Sigmoid colon (tissue), 7 donors: ENCODE results near the gene RPH3AL. TPM values are rescaled to one million over a fixed set of nuclear protein-coding genes. Genes with fewer than 3 reads are reported as not detected.
A peak's percentile ranks its signal among the peaks of the same experiment; 100 is the strongest.

Source experiments
- DNase-seq: peaks from one replicate; pipeline ENCODE4 v3.0.0-alpha.2; 2019
- H3K27ac ChIP-seq, 4 donors: fragments of 200-600 bp; sonication (generic); one replicate each; pipeline ENCODE4 v1.5.1; 2016 to 2019; ENCODE audit warnings: mild to moderate bottlenecking in 1 of 4
- H3K27me3 ChIP-seq, 3 donors: fragments of 200-600 bp; sonication (generic); one replicate each; pipeline ENCODE4 v1.5.1; 2019; ENCODE audit warnings: mild to moderate bottlenecking in 1 of 3
- H3K36me3 ChIP-seq, 4 donors: fragments of 200-600 bp; sonication (generic); one replicate each; pipeline ENCODE4 v1.5.1; 2016 to 2019
- H3K4me1 ChIP-seq, 4 donors: fragments of 200-600 bp; sonication (generic); one replicate each; pipeline ENCODE4 v1.5.1; 2017 to 2019
- H3K4me3 ChIP-seq, 4 donors: fragments of 200-600 bp; sonication (generic); one replicate each; pipeline ENCODE4 v1.5.1; 2017 to 2019; ENCODE audit warnings: mild to moderate bottlenecking in 2 of 4, moderate library complexity in 1 of 4
- H3K9me3 ChIP-seq, 4 donors: fragments of 200-600 bp in 3 of 4; sonication (generic) in 3 of 4; one replicate each; pipeline versions ENCODE4 v1.5.1 to v1.6.1; 2013 to 2019
- CTCF ChIP-seq, 4 experiments: fragments of 450-650 bp in 3 of 4; fragments of 200-600 bp in 1 of 4; IDR thresholded peaks; one replicate each; pipeline ENCODE4 v1.5.1; 2016 to 2019; ENCODE audit warnings: antibody characterized with exemption in 4 of 4, mild to moderate bottlenecking in 3 of 4, moderate library complexity in 2 of 4
- EP300 ChIP-seq, 4 donors: sonication (generic); formaldehyde crosslinking; IDR thresholded peaks; one replicate each; pipeline ENCODE4 v1.6.1; 2017; ENCODE audit warnings: antibody characterized with exemption in 4 of 4
- POLR2A ChIP-seq, 2 donors: fragments of 450-650 bp; IDR thresholded peaks; one replicate each; pipeline ENCODE4 v1.6.1; 2016; ENCODE audit warnings: antibody characterized with exemption in 2 of 2, mild to moderate bottlenecking in 2 of 2, moderate library complexity in 2 of 2
- POLR2AphosphoS5 ChIP-seq, 4 donors: sonication (generic); formaldehyde crosslinking; IDR thresholded peaks; one replicate each; pipeline ENCODE4 v1.6.1; 2017; ENCODE audit warnings: antibody characterized with exemption in 4 of 4
- WGBS, 2 donors: extraction: QIAGEN DNeasy Blood & Tissue Kit; methylation state at CpG; one replicate each; pipeline ENCODE4 v1.1.7; 2013; 5-methylcytosine and 5-hydroxymethylcytosine counted together
- intact Hi-C: fragments of 100-400 bp; cut with DNase I; formaldehyde crosslinking; loops from one replicate; pipeline ENCODE4 v1.15.1; 2023
- polyA plus RNA-seq, 3 donors: library from polyadenylated mRNA; stranded (reverse); fragments of 200-250 nt; gene quantifications; one replicate each; pipeline ENCODE4 v1.2.3, GENCODE V29; 2013
- total RNA-seq, 4 donors: library from RNA; depleted of rRNA; stranded (reverse); fragments of >200 nt; gene quantifications; one replicate each; pipeline ENCODE4 v1.1.0, GENCODE V29; 2016
- donor health status: healthy with polysubstance abuse.
- donor health status: Bipolar disorder and iron deficiency.
- donor health status: healthy.

RPH3AL gene
- total and polyA plus RNA-seq, 7 donors, result 1.8 to 23.1 (median 12.7) TPM

GRCh38 chr17:231966-232807 lies 120.4 kb downstream of the RPH3AL start:
- no peaks in the 10 kb centered on the region for H3K4me1 ChIP-seq
- no peaks in the 10 kb centered on the region for H3K9me3 ChIP-seq
- H3K36me3 ChIP-seq, result no peaks in the 10 kb centered on the region
- WGBS, 2 donors, result 82 to 90% methylated on average over 24 of the region's 24 CpGs
- peak overlapping the region in 1 of 4 donors; percentile 69 for H3K27ac ChIP-seq
- peak; percentile 48 for DNase-seq
- intact Hi-C loops, result no loop called here
- H3K4me3 ChIP-seq, result no peak overlapping the region
- no peaks in the 10 kb centered on the region for H3K27me3 ChIP-seq
- TF ChIP-seq POLR2A (IDR thresholded peaks at IDR 0.05) (no peak), CTCF (IDR thresholded peaks at IDR 0.05) (no peak), POLR2AphosphoS5 (IDR thresholded peaks at IDR 0.05) (no peak), EP300 (IDR thresholded peaks at IDR 0.05) (no peak)

- H3K36me3 ChIP-seq, result no peaks in the 10 kb centered on the region
- peak; percentile 42 for DNase-seq
- no peaks in the 10 kb centered on the region for H3K4me1 ChIP-seq
- TF ChIP-seq POLR2AphosphoS5 (IDR thresholded peaks at IDR 0.05), result no peak
- intact Hi-C loops, result no loop called here
- H3K27me3 ChIP-seq, result no peaks in the 10 kb centered on the region
- 84% methylated on average over 16 of the region's 16 CpGs for WGBS, 2 donors
- no peak overlapping the region for H3K27ac ChIP-seq
- H3K9me3 ChIP-seq, result no peaks in the 10 kb centered on the region
- no peak overlapping the region for H3K4me3 ChIP-seq
Measured at GRCh38 chr17:231191-231965, 121.2 kb downstream of the RPH3AL start.

GRCh38 chr17:230395-230770 lies 122.2 kb downstream of the RPH3AL start:
- no peaks in the 10 kb centered on the region for H3K27me3 ChIP-seq
- no peak overlapping the region for H3K27ac ChIP-seq
- intact Hi-C loops, result no loop called here
- H3K9me3 ChIP-seq, result no peaks in the 10 kb centered on the region
- peak; percentile 32 for DNase-seq
- no peaks in the 10 kb centered on the region for H3K36me3 ChIP-seq
- 90 to 91% methylated on average over 7 of the region's 7 CpGs for WGBS, 2 donors
- no peaks in the 10 kb centered on the region for H3K4me1 ChIP-seq
- TF ChIP-seq POLR2AphosphoS5 (IDR thresholded peaks at IDR 0.05) (no peak), POLR2A (IDR thresholded peaks at IDR 0.05) (no peak)
- H3K4me3 ChIP-seq, result no peak overlapping the region

GRCh38 chr17:229709-230394 lies 122.8 kb downstream of the RPH3AL start:
- TF ChIP-seq POLR2AphosphoS5 (IDR thresholded peaks at IDR 0.05), result no peak
- TF ChIP-seq EP300 (IDR thresholded peaks at IDR 0.05), result no peak
- TF ChIP-seq CTCF (IDR thresholded peaks at IDR 0.05), result no peak
- TF ChIP-seq POLR2A (IDR thresholded peaks at IDR 0.05), result no peak
- intact Hi-C loops, result no loop called here
- Histone ChIP-seq H3K4me3 (no peak overlapping the region), H3K27ac (peak overlapping the region in 1 of 4 donors; percentile 27), H3K9me3 (no peaks in the 10 kb centered on the region), H3K36me3 (no peaks in the 10 kb centered on the region), H3K27me3 (no peaks in the 10 kb centered on the region), H3K4me1 (no peaks in the 10 kb centered on the region)
- 89 to 94% methylated on average over 15 of the region's 15 CpGs for WGBS, 2 donors
- peak; percentile 53 for DNase-seq

- H3K4me3 ChIP-seq, result no peak overlapping the region
- peak; percentile 58 for DNase-seq
- peak overlapping the region in 1 of 4 donors; percentile 27 for H3K27ac ChIP-seq
- H3K4me1 ChIP-seq, result no peaks in the 10 kb centered on the region
- WGBS, 2 donors, result 79 to 91% methylated on average over 8 of the region's 8 CpGs
- TF ChIP-seq POLR2A (IDR thresholded peaks at IDR 0.05), result no peak
- TF ChIP-seq CTCF (IDR thresholded peaks at IDR 0.05), result no peak
- no peak for TF ChIP-seq EP300 (IDR thresholded peaks at IDR 0.05)
- TF ChIP-seq POLR2AphosphoS5 (IDR thresholded peaks at IDR 0.05), result no peak
- no peaks in the 10 kb centered on the region for H3K27me3 ChIP-seq
- H3K9me3 ChIP-seq, result no peaks in the 10 kb centered on the region
- intact Hi-C loops, result no loop called here
- no peaks in the 10 kb centered on the region for H3K36me3 ChIP-seq
Measured at GRCh38 chr17:228951-229708, 123.5 kb downstream of the RPH3AL start.
